ENCODE results near the gene TBX1. TPM values are rescaled to one million over a fixed set of nuclear protein-coding genes. Genes with fewer than 3 reads are reported as not detected.

The TBX1 gene
- 22.5 and 24.2 TPM in 2 replicates for total RNA-seq
- long read RNA-seq, result 0 reads

- H3K27me3 Mint-ChIP-seq (ENCODE audit: unreplicated experiment), result peaks cover 11% of the 10 kb centered on the region
- peak within 1 kb of the TSS; percentile 88 for H3K4me3 Mint-ChIP-seq (ENCODE audit: unreplicated experiment)
- H3K4me1 Mint-ChIP-seq (ENCODE audit: unreplicated experiment), result peaks cover 27% of the 10 kb centered on the region
- no peaks in the 10 kb centered on the region for H3K9me3 Mint-ChIP-seq (ENCODE audit: unreplicated experiment)
- H3K36me3 Mint-ChIP-seq (ENCODE audit: unreplicated experiment), result peaks cover 3% of the 10 kb centered on the region
- H3K27ac Mint-ChIP-seq (ENCODE audit: unreplicated experiment), result peak within 1 kb of the TSS; percentile 89
- no peak for DNase-seq (ENCODE audit: extremely low spot score, unreplicated experiment)
- no peak for TF ChIP-seq CTCF (IDR thresholded peaks at IDR 0.05)
Measured at GRCh38 chr22:19760058-19760950, at the start of gene TBX1. Gene TBX1 (plus strand): TSS chr22:19760778. CDS start chr22:19760844, 66 bp downstream.

- no peaks in the 10 kb centered on the region for H3K9me3 Mint-ChIP-seq (ENCODE audit: unreplicated experiment)
- TF ChIP-seq CTCF (IDR thresholded peaks at IDR 0.05), result no peak
- no peaks in the 10 kb centered on the region for H3K27me3 Mint-ChIP-seq (ENCODE audit: unreplicated experiment)
- H3K4me3 Mint-ChIP-seq (ENCODE audit: unreplicated experiment), result peak overlapping the region; percentile 74
- no peaks in the 10 kb centered on the region for H3K36me3 Mint-ChIP-seq (ENCODE audit: unreplicated experiment)
- no peak overlapping the region for H3K27ac Mint-ChIP-seq (ENCODE audit: unreplicated experiment)
- no peak for DNase-seq (ENCODE audit: extremely low spot score, unreplicated experiment)
- peaks cover 45% of the 10 kb centered on the region for H3K4me1 Mint-ChIP-seq (ENCODE audit: unreplicated experiment)
Measured at GRCh38 chr22:19713245-19713644, 47.3 kb upstream of the TBX1 start.

GRCh38 chr22:19713650-19714311 is 46.8 kb upstream of the TBX1 start:
- peak overlapping the region; percentile 56 for H3K27ac Mint-ChIP-seq (ENCODE audit: unreplicated experiment)
- no peaks in the 10 kb centered on the region for H3K36me3 Mint-ChIP-seq (ENCODE audit: unreplicated experiment)
- no peak for TF ChIP-seq CTCF (IDR thresholded peaks at IDR 0.05)
- no peaks in the 10 kb centered on the region for H3K9me3 Mint-ChIP-seq (ENCODE audit: unreplicated experiment)
- H3K4me3 Mint-ChIP-seq (ENCODE audit: unreplicated experiment), result peak overlapping the region; percentile 74
- H3K4me1 Mint-ChIP-seq (ENCODE audit: unreplicated experiment), result peaks cover 45% of the 10 kb centered on the region
- DNase-seq (ENCODE audit: extremely low spot score, unreplicated experiment), result no peak
- H3K27me3 Mint-ChIP-seq (ENCODE audit: unreplicated experiment), result no peaks in the 10 kb centered on the region

- H3K36me3 Mint-ChIP-seq (ENCODE audit: unreplicated experiment), result no peaks in the 10 kb centered on the region
- no peak for DNase-seq (ENCODE audit: extremely low spot score, unreplicated experiment)
- peak within 1 kb of the TSS; percentile 56 for H3K27ac Mint-ChIP-seq (ENCODE audit: unreplicated experiment)
- H3K4me3 Mint-ChIP-seq (ENCODE audit: unreplicated experiment), result peak within 1 kb of the TSS; percentile 76
- no peaks in the 10 kb centered on the region for H3K27me3 Mint-ChIP-seq (ENCODE audit: unreplicated experiment)
- H3K9me3 Mint-ChIP-seq (ENCODE audit: unreplicated experiment), result no peaks in the 10 kb centered on the region
- TF ChIP-seq CTCF (IDR thresholded peaks at IDR 0.05), result no peak
- H3K4me1 Mint-ChIP-seq (ENCODE audit: unreplicated experiment), result peaks cover 41% of the 10 kb centered on the region
Measured at GRCh38 chr22:19714312-19715187, 46.0 kb upstream of the TBX1 start, which contains the start of gene SEPTIN5. Gene SEPTIN5 (plus strand): TSS chr22:19714503. CDS start chr22:19714589, 86 bp downstream.
